B cell (primary cell): ENCODE results near the gene ELL3. TPM values are rescaled to one million over a fixed set of nuclear protein-coding genes. Genes with fewer than 3 reads are reported as not detected.
"Not testable (repeated sequence)": the region's sequence is repeated elsewhere in the genome, so short reads cannot be mapped to it uniquely, and the experiment has no call there.

ENCODE experiments used
- ATAC-seq: fragments of 200-7000 bp; cut with Tn5 transposase; one replicate; pipeline ENCODE4 v1.10.0; 2021; ENCODE audit warnings: low read depth, mild to moderate bottlenecking, moderate number of reproducible peaks, moderate library complexity
- CTCF ChIA-PET: fragments of 350-600 bp; sonication (Branson Sonifier 250); formaldehyde crosslinking; loops from one replicate; lab custom pipeline; 2021; ENCODE audit warnings: antibody characterized with exemption, inconsistent platforms; lab: Charles Lee
- POLR2A ChIA-PET: fragments of 350-600 bp; sonication (Branson Sonifier 250); formaldehyde crosslinking; loops from one replicate; lab custom pipeline; 2021; ENCODE audit warnings: antibody characterized with exemption; lab: Charles Lee
- DNase-seq: peaks from one replicate; pipeline ENCODE4 v3.0.0; 2013
- H2AFZ ChIP-seq: 2 replicates; pipeline ENCODE4 v1.6.1; 2012; ENCODE audit warnings: mild to moderate bottlenecking, low read depth, low read length; ENCODE audit not compliant: insufficient read depth, poor library complexity, severe bottlenecking
- H3K27ac ChIP-seq, 2 donors: 1 replicate in 1 of 2; 2 replicates in 1 of 2; pipeline ENCODE4 v1.5.1; 2012 to 2013; ENCODE audit warnings: low read length in 2 of 2, mild to moderate bottlenecking in 2 of 2, moderate library complexity in 1 of 2
- H3K27me3 ChIP-seq, 4 experiments: fragments of 200-600 bp in 1 of 4; sonication (generic) in 1 of 4; replicated peaks in 1 of 4; 1 replicate in 2 of 4; 2 replicates in 2 of 4; pipeline versions ENCODE4 v1.6.1 to v1.7.0; 2013 to 2016; ENCODE audit warnings: low read length in 3 of 4, mild to moderate bottlenecking in 2 of 4, mixed read lengths in 1 of 4, moderate library complexity in 1 of 4; ENCODE audit not compliant: insufficient read depth in 4 of 4, control insufficient read depth in 3 of 4; ENCODE audit errors: control extremely low read depth in 1 of 4
- H3K36me3 ChIP-seq, 2 experiments: replicated peaks in 1 of 2; 1 replicate in 1 of 2; 2 replicates in 1 of 2; pipeline versions ENCODE4 v1.6.1 to v1.7.1; 2013; ENCODE audit warnings: low read length in 1 of 2; ENCODE audit not compliant: insufficient read depth in 2 of 2, control insufficient read depth in 1 of 2; ENCODE audit errors: control extremely low read depth in 1 of 2, extremely low read depth in 1 of 2
- H3K4me1 ChIP-seq, 2 donors: fragments of 200-600 bp in 1 of 2; sonication (generic) in 1 of 2; 1 replicate in 1 of 2; 2 replicates in 1 of 2; pipeline versions ENCODE4 v1.5.1 to v1.6.1; 2013 to 2017; ENCODE audit warnings: low read length in 2 of 2; ENCODE audit not compliant: control insufficient read depth in 2 of 2, insufficient read depth in 2 of 2
- H3K4me2 ChIP-seq: replicated peaks from 2 replicates; pipeline ENCODE3; 2012; ENCODE audit warnings: mild to moderate bottlenecking, low read depth, low read length; ENCODE audit not compliant: poor library complexity, severe bottlenecking
- H3K4me3 ChIP-seq, 5 experiments: fragments of 200-600 bp in 1 of 5; sonication (generic) in 1 of 5; 1 replicate in 3 of 5; 2 replicates in 2 of 5; pipeline versions ENCODE4 v1.5.1 to v1.7.0; 2011 to 2016; ENCODE audit warnings: low read length in 4 of 5, mild to moderate bottlenecking in 4 of 5, low read depth in 2 of 5, control low read depth in 1 of 5, moderate library complexity in 1 of 5; ENCODE audit not compliant: insufficient read depth in 1 of 5; ENCODE audit errors: control extremely low read depth in 1 of 5, extremely low read depth in 1 of 5
- H3K79me2 ChIP-seq: fragments of 200-600 bp; sonication (generic); one replicate; pipeline ENCODE4 v1.6.0; 2016; ENCODE audit warnings: low read length; ENCODE audit not compliant: control insufficient read depth, insufficient read depth
- H3K9ac ChIP-seq: fragments of 200-600 bp; sonication (generic); 2 replicates; pipeline ENCODE4 v1.6.1; 2017; ENCODE audit warnings: mild to moderate bottlenecking, low read length, moderate library complexity
- H3K9me3 ChIP-seq, 3 donors: one replicate each; pipeline versions ENCODE4 v1.6.1 to v1.7.1; 2013; ENCODE audit warnings: low read length in 2 of 3; ENCODE audit not compliant: control insufficient read depth in 2 of 3, insufficient read depth in 1 of 3; ENCODE audit errors: control extremely low read depth in 1 of 3
- H4K20me1 ChIP-seq: 2 replicates; pipeline ENCODE4 v1.6.0; 2012; ENCODE audit warnings: mild to moderate bottlenecking, low read length; ENCODE audit not compliant: insufficient read depth, control insufficient read depth, poor library complexity, severe bottlenecking
- H3K27ac Mint-ChIP-seq: one replicate; pipeline ENCODE4 v1.8.0; 2021; ENCODE audit warnings: mixed read lengths
- H3K27me3 Mint-ChIP-seq: one replicate; pipeline ENCODE4 v1.8.0; 2021; ENCODE audit warnings: mixed read lengths
- H3K4me1 Mint-ChIP-seq: one replicate; pipeline ENCODE4 v1.8.0; 2021; ENCODE audit warnings: mixed read lengths
- H3K4me3 Mint-ChIP-seq: one replicate; pipeline ENCODE4 v1.8.0; 2021; ENCODE audit warnings: mixed read lengths
- H3K9me3 Mint-ChIP-seq: one replicate; pipeline ENCODE4 v1.8.0; 2022; ENCODE audit warnings: mixed read lengths; ENCODE audit not compliant: insufficient read depth
- CTCF ChIP-seq: fragments of 200-600 bp; IDR thresholded peaks from one replicate; pipeline ENCODE4 v1.8.0; 2022; ENCODE audit warnings: antibody characterized with exemption, mild to moderate bottlenecking
- EZH2 ChIP-seq: IDR thresholded peaks from 2 replicates; pipeline ENCODE4 v1.6.1; 2012; ENCODE audit warnings: borderline replicate concordance, low read depth, mild to moderate bottlenecking, moderate library complexity, low read length; ENCODE audit not compliant: insufficient read depth, poor library complexity, severe bottlenecking
- WGBS: methylation state at CpG from one replicate; pipeline ENCODE4 v1.1.5; 2013; ENCODE audit warnings: missing lambda C conversion rate; ENCODE audit not compliant: insufficient coverage; 5-methylcytosine and 5-hydroxymethylcytosine counted together
- intact Hi-C: fragments of 100-400 bp; cut with micrococcal nuclease; formaldehyde crosslinking; loops from one replicate; pipeline ENCODE4 v1.10.0; 2022
- polyA plus RNA-seq: library from polyadenylated mRNA; depleted of rRNA; stranded (reverse); fragments of >200 nt; gene quantifications from 2 replicates; pipeline ENCODE4 v1.2.3, GENCODE V29; 2012
- total RNA-seq, 2 donors: library from RNA; stranded (reverse); fragments of 120-200 nt in 1 of 2; gene quantifications; 1 replicate in 1 of 2; 2 replicates in 1 of 2; pipeline versions ENCODE4 v1.2.3 to v1.2.4, GENCODE V29; 2013 to 2022

ELL3 gene
- total and polyA plus RNA-seq, 2 donors (not counting 1 experiment from before 2014, with no cell fraction given), result 22.0 to 88.8 TPM

- Histone ChIP-seq H2AFZ (peak overlapping the region; percentile 86), H3K27ac (peak overlapping the region; percentile 55 to 85), H3K4me2 (peak overlapping the region; percentile 72), H4K20me1 (peaks cover 4% of the 10 kb centered on the region), H3K36me3 (peaks cover 0 to 1% of the 10 kb centered on the region in 2 experiments), H3K4me1 (peaks cover 30 to 57% of the 10 kb centered on the region in 2 donors), H3K79me2 (peaks cover 63% of the 10 kb centered on the region), H3K27me3 (no peaks in the 10 kb centered on the region), H3K9me3 (peaks cover 0 to 4% (median 0%) of the 10 kb centered on the region in 3 donors), H3K9ac (peak overlapping the region; percentile 63), H3K4me3 (peak overlapping the region in 3 of 5 experiments; percentile 68 to 74 (median 72))
- H3K27ac Mint-ChIP-seq, result peak overlapping the region; percentile 27
- DNase-seq, result no peak
- TF ChIP-seq CTCF (no peak), EZH2 (no peak)
- H3K9me3 Mint-ChIP-seq, result no peaks in the 10 kb centered on the region
- no peak for ATAC-seq
- intact Hi-C loops, result loop anchor here (5.0 kb wide), 2 partner anchors 601 to 711 kb away; partner anchors contain the start of genes CTDSPL2 and EIF3J
- peaks cover 61% of the 10 kb centered on the region for H3K4me1 Mint-ChIP-seq
- H3K27me3 Mint-ChIP-seq, result no peaks in the 10 kb centered on the region
- 95% methylated on average over 5 of the region's 11 CpGs for WGBS
- H3K4me3 Mint-ChIP-seq, result peak overlapping the region; percentile 93
- ChIA-PET CTCF (no interaction called here), POLR2A (no interaction called here)
Measured at GRCh38 chr15:43826029-43826507, 49.3 kb upstream of the ELL3 start.

GRCh38 chr15:43825305-43825704 lies 48.5 kb upstream of the ELL3 start:
- ChIA-PET POLR2A (interaction anchor here (1.3 kb wide), 2 partner anchors 16 to 49 kb away, joined by 9 read pairs; partner anchors contain the start of gene ELL3), CTCF (interaction anchor here (1.0 to 1.8 kb wide), 6 partner anchors 16 to 68 kb away, joined by 3 to 6 read pairs (median 6); partner anchors contain the start of genes HYPK and SERINC4)
- not testable (repeated sequence) for H3K4me3 Mint-ChIP-seq, H3K9me3 ChIP-seq, H4K20me1 ChIP-seq, DNase-seq, H3K36me3 ChIP-seq, H3K9me3 Mint-ChIP-seq, H3K27me3 ChIP-seq, H3K27ac ChIP-seq, H3K4me3 ChIP-seq, H3K27me3 Mint-ChIP-seq, H3K27ac Mint-ChIP-seq, H3K9ac ChIP-seq, ATAC-seq, H2AFZ ChIP-seq
- peaks cover 71% of the 10 kb centered on the region for H3K79me2 ChIP-seq
- 100% methylated on average over 8 of the region's 11 CpGs for WGBS
- intact Hi-C loops, result loop anchor here (2.0 to 5.0 kb wide), 3 partner anchors 75 to 712 kb away; partner anchors contain the start of genes CTDSPL2 and EIF3J
- peaks cover 60% of the 10 kb centered on the region for H3K4me1 Mint-ChIP-seq
- H3K4me1 ChIP-seq, result peaks cover 25 to 50% of the 10 kb centered on the region in 2 donors
- peak overlapping the region; percentile 89 for H3K4me2 ChIP-seq
